KBM-7 (cell line): Measurements from ENCODE around the gene SPOCD1.
A peak's percentile ranks its signal among the peaks of the same experiment; 100 is the strongest.

ENCODE experiments used
- DNase-seq: peaks from one replicate; pipeline ENCODE4 v3.0.0-alpha.2; 2015
- in situ Hi-C: fragments of 300-500 bp; cut with MboI; formaldehyde crosslinking; loops from 2 replicates; pipeline ENCODE4 v1.14.3; 2020; ENCODE audit warnings: low sequenced_read_pairs, low pct_unique_long_range_greater_than_20kb, mixed read lengths

The SPOCD1 gene

GRCh38 chr1:31750858-31751510 lies 64.8 kb downstream of the SPOCD1 start:
- DNase-seq: peak; percentile 55
- in situ Hi-C loops: no loop called here

- no peak for DNase-seq
- in situ Hi-C loops: no loop called here
Observed at GRCh38 chr1:31749785-31750735, 65.8 kb downstream of the SPOCD1 start.

GRCh38 chr1:31748365-31748764 lies 67.5 kb downstream of the SPOCD1 start:
- no peak for DNase-seq
- in situ Hi-C loops: no loop called here

- in situ Hi-C loops: no loop called here
- DNase-seq: no peak
Observed at GRCh38 chr1:31747304-31747703, 68.5 kb downstream of the SPOCD1 start.

- in situ Hi-C loops: no loop called here
Observed at GRCh38 chr1:31746687-31747086, 69.1 kb downstream of the SPOCD1 start.

GRCh38 chr1:31745946-31746670 lies 69.7 kb downstream of the SPOCD1 start:
- in situ Hi-C loops: no loop called here

More at GRCh38 chr1:31746687-31747086, 69.1 kb downstream of the SPOCD1 start:
- DNase-seq: no peak

GRCh38 chr1:31745096-31745945 lies 70.5 kb downstream of the SPOCD1 start:
- DNase-seq: peak; percentile 68
- in situ Hi-C loops: no loop called here

More at GRCh38 chr1:31745946-31746670, 69.7 kb downstream of the SPOCD1 start:
- no peak for DNase-seq

- DNase-seq: no peak
- in situ Hi-C loops: no loop called here
Observed at GRCh38 chr1:31744165-31744888, 71.5 kb downstream of the SPOCD1 start.

GRCh38 chr1:31742462-31743212 lies 73.2 kb downstream of the SPOCD1 start:
- no peak for DNase-seq
- in situ Hi-C loops: no loop called here
